GM19193 (cell line): Measurements from ENCODE around the gene PRR36.

Experiments used
- POLR2A ChIP-seq: IDR thresholded peaks from 4 replicates; pipeline ENCODE4 v1.6.1; 2011; ENCODE audit not compliant: insufficient read depth, insufficient read length; ENCODE audit errors: extremely low read depth

PRR36 gene

GRCh38 chr19:7841751-7842660, 32.2 kb downstream of the PRR36 start:
- no peak for TF ChIP-seq POLR2A

- no peak for TF ChIP-seq POLR2A
These were observed 33.6 kb downstream of the PRR36 start for GRCh38 chr19:7840629-7841028.

- no peak for TF ChIP-seq POLR2A
These were observed 34.7 kb downstream of the PRR36 start for GRCh38 chr19:7839476-7839875.

- TF ChIP-seq POLR2A: no peak
These were observed 40.7 kb downstream of the PRR36 start for GRCh38 chr19:7833225-7834099.

GRCh38 chr19:7832781-7833180, 41.4 kb downstream of the PRR36 start:
- no peak for TF ChIP-seq POLR2A

- TF ChIP-seq POLR2A: no peak
These were observed 42.2 kb downstream of the PRR36 start for GRCh38 chr19:7832009-7832408.

- TF ChIP-seq POLR2A: no peak
These were observed 42.7 kb downstream of the PRR36 start for GRCh38 chr19:7831452-7831851.

GRCh38 chr19:7830823-7831222, 43.4 kb downstream of the PRR36 start:
- TF ChIP-seq POLR2A: no peak

GRCh38 chr19:7830272-7830771, 43.9 kb downstream of the PRR36 start:
- no peak for TF ChIP-seq POLR2A

- no peak for TF ChIP-seq POLR2A
These were observed 44.5 kb downstream of the PRR36 start, which contains the start of gene EVI5L for GRCh38 chr19:7829561-7830271. TSS of gene EVI5L (plus strand) at chr19:7830218. CDS start at chr19:7846543, 16,325 bp downstream.

GRCh38 chr19:7829166-7829520, 45.0 kb downstream of the PRR36 start:
- TF ChIP-seq POLR2A: no peak

- no peak for TF ChIP-seq POLR2A
These were observed 50.4 kb downstream of the PRR36 start for GRCh38 chr19:7823686-7824301.

GRCh38 chr19:7822910-7823515, 51.2 kb downstream of the PRR36 start:
- no peak for TF ChIP-seq POLR2A

GRCh38 chr19:7820588-7820987, 53.6 kb downstream of the PRR36 start:
- TF ChIP-seq POLR2A: no peak
